Measurements from ENCODE around the gene PRKAG2.

DNA sequence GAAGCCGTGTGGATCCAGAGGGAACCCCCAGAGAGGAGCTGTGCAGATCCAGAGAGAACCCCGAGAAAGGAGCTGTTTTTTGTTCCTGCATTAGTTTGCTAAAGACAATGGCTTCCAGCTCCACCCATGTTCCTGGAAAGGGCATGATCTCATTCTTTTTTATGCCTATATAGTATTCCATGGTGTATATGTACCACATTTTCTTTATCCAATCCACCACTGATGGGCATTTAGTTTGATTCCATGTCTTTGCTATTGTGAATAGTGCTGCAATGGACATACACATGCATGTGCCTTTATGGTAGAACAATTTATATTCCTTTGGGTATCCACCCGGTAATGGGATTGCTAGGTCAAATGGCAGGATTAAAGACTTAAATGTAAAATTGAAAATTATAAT is 261.9 kb downstream of the PRKAG2 start:
- TF ChIP-seq CTCF (IDR thresholded peaks at IDR 0.05 in 8 of 11, conservative IDR thresholded peaks at IDR 0.05 in 3 of 11), result no peak
- no peak for TF ChIP-seq POLR2A (IDR thresholded peaks at IDR 0.05)
